HG03139 (cell line): Measurements from ENCODE around the gene DGCR6L.

ENCODE experiments used
- ATAC-seq: cut with Tn5 transposase; IDR thresholded peaks from one replicate; pipeline ENCODE4 v1.9.1; 2021; ENCODE audit not compliant: unreplicated experiment

Gene DGCR6L

DNA sequence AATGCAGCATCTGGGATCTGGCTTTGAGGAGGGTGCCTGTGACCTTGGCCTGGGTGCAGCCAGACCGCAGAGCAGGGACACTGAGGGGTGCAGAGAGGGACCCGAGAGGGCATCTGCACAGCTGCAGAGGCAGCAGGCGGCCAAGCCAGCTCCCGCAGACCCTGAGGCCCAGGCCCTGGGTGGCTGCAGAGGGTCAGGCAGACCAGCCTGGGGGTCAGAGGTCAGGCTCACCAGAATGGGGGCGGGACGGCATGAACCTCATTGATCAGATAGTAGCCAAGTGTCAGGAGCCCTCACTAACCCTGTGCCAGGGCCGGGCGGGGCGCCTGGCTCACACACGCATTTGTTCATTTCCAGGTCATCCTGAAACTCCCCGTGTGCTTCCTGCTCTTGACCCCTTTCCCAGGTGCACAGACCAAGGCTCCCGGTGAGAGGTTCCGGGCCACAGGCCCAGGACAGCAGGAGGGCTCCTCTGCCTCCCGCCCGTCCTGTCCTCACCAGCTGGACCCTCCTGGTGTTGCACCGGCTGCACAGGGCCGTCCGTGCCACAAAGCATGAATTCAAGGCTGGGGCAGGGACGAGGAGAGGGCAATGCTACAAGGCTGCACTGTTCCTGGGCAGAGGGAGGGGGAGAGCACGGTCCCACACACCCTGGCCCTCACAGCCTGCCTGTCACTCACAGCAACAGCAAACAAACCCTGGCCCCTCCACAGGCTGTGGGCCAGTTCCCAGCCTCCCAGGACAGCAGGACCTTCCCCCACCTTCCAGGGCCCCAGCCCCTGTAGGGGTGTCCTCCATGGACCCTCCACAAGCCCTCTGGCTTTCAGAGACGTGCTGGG is 55.0 kb downstream of the DGCR6L start:
- no peak for ATAC-seq
